HepG2 (cell line): ENCODE data around the gene ACADVL. TPM values are rescaled to one million over a fixed set of nuclear protein-coding genes. Genes with fewer than 3 reads are reported as not detected.

Source experiments
- BHLHE40 ChIP-seq: IDR thresholded peaks from 2 replicates; pipeline ENCODE4 v1.6.1; 2011; ENCODE audit warnings: low read length, improper control_type of control experiment
- CTCF ChIP-seq: sonication (generic); formaldehyde crosslinking; IDR thresholded peaks from 2 replicates; pipeline ENCODE4 v1.5.0; 2020; ENCODE audit warnings: mild to moderate bottlenecking, missing genetic modification reagents, moderate library complexity
- HIVEP1 ChIP-seq: sonication (generic); formaldehyde crosslinking; IDR thresholded peaks from 2 replicates; pipeline ENCODE4 v1.4.0; 2020; ENCODE audit warnings: mild to moderate bottlenecking, missing genetic modification reagents
- IRF9 ChIP-seq: sonication (generic); formaldehyde crosslinking; IDR thresholded peaks from 2 replicates; pipeline ENCODE4 v1.8.0; 2022; ENCODE audit warnings: missing genetic modification reagents, mild to moderate bottlenecking, borderline replicate concordance
- KDM2A ChIP-seq: sonication (generic); formaldehyde crosslinking; IDR thresholded peaks from 2 replicates; pipeline ENCODE4 v1.4.0; 2020; ENCODE audit warnings: low read depth, missing genetic modification reagents, borderline replicate concordance
- LCORL ChIP-seq, 2 experiments: fragments of 450-650 bp in 1 of 2; sonication (generic) in 1 of 2; formaldehyde crosslinking in 1 of 2; IDR thresholded peaks; 2 replicates each; pipeline versions ENCODE4 v1.5.0 to v1.6.1; 2017 to 2020; ENCODE audit warnings: antibody characterized with exemption in 1 of 2, missing genetic modification reagents in 1 of 2
- LRRFIP1 ChIP-seq: sonication (generic); formaldehyde crosslinking; conservative IDR thresholded peaks from 2 replicates; pipeline ENCODE4 v1.4.0; 2020; ENCODE audit warnings: missing genetic modification reagents
- POGK ChIP-seq: sonication (generic); formaldehyde crosslinking; conservative IDR thresholded peaks from 2 replicates; pipeline ENCODE4 v1.8.0; 2022; ENCODE audit warnings: mild to moderate bottlenecking, moderate library complexity, missing genetic modification reagents
- SAFB2 ChIP-seq: sonication (generic); formaldehyde crosslinking; IDR thresholded peaks from 2 replicates; pipeline ENCODE4 v1.5.1; 2020; ENCODE audit warnings: missing genetic modification reagents, low read depth, mild to moderate bottlenecking, borderline replicate concordance
- TARDBP ChIP-seq: sonication (generic); formaldehyde crosslinking; IDR thresholded peaks from 2 replicates; pipeline ENCODE4 v1.8.0; 2022; ENCODE audit warnings: mild to moderate bottlenecking, missing genetic modification reagents
- TBL1XR1 ChIP-seq: fragments of 150-350 bp; IDR thresholded peaks from 2 replicates; pipeline ENCODE4 v1.6.1; 2014; ENCODE audit warnings: borderline replicate concordance, low read length; ENCODE audit not compliant: partially characterized antibody
- YY1 ChIP-seq: IDR thresholded peaks from 2 replicates; pipeline ENCODE4 v1.6.1; 2011; ENCODE audit warnings: low read length, low read depth, moderate library complexity, mild to moderate bottlenecking; ENCODE audit not compliant: insufficient read depth, insufficient replicate concordance
- ZNF468 ChIP-seq: sonication (generic); formaldehyde crosslinking; IDR thresholded peaks from 2 replicates; pipeline ENCODE4 v1.8.0; 2022; ENCODE audit warnings: mild to moderate bottlenecking, moderate library complexity, missing genetic modification reagents
- ZNF687 ChIP-seq: sonication (generic); formaldehyde crosslinking; IDR thresholded peaks from 2 replicates; pipeline ENCODE4 v1.5.1; 2020; ENCODE audit warnings: mild to moderate bottlenecking, missing genetic modification reagents, moderate library complexity
- ZNF883 ChIP-seq: sonication (generic); formaldehyde crosslinking; IDR thresholded peaks from 2 replicates; pipeline ENCODE4 v1.5.1; 2020; ENCODE audit warnings: mild to moderate bottlenecking, missing genetic modification reagents; ENCODE audit errors: not compliant biosample characterization
- polyA plus RNA-seq, 8 experiments: library from polyadenylated mRNA; depleted of rRNA in 3 of 8; stranded (reverse) in 7 of 8; unstranded in 1 of 8; fragments of >200 nt; fragmentation: Illumina TruSeq in 4 of 8; extraction: Trizol in 4 of 8; gene quantifications; 2 replicates each; pipeline versions ENCODE4 v1.2.1 to v1.2.3, GENCODE V29; 2011 to 2016; ENCODE audit warnings: low read depth in 4 of 8, missing spikeins in 1 of 8, mixed read lengths in 1 of 8; ENCODE audit not compliant: insufficient read depth in 1 of 8
- total RNA-seq, 5 experiments: library from RNA; depleted of rRNA; stranded (reverse); fragments of >200 nt; fragmentation: Illumina TruSeq; extraction: Trizol; gene quantifications; 2 replicates each; pipeline ENCODE4 v1.2.3, GENCODE V29; 2016; ENCODE audit warnings: low read depth in 1 of 5

ACADVL gene
- total and polyA plus RNA-seq, 2 of the 13 experiments (the other 11 are each of a cell fraction or from before 2014, with no cell fraction given), result 219 to 412 TPM

GRCh38 chr17:7214300-7215135, 5.2 kb upstream of the ACADVL start (continued):
- TF ChIP-seq IRF9 (CRISPR knock-in tag) (no peak), BHLHE40 (peak; percentile 8; the same call in 1 of the 2 replicates), ZNF883 (peak; percentile 35), KDM2A (CRISPR knock-in tag) (peak; percentile 25; the same call in 1 of the 2 replicates), ZNF687 (CRISPR knock-in tag) (peak; percentile 70), SAFB2 (CRISPR knock-in tag) (no peak), ZNF468 (CRISPR knock-in tag) (no peak), CTCF (CRISPR knock-in tag) (peak; percentile 79), TARDBP (CRISPR knock-in tag) (0 out of 2 replicates have a peak, but pooled peaks have one; percentile 39), TBL1XR1 (peak; percentile 74), LCORL (IDR thresholded peaks at IDR 0.05) (no peak), LCORL (CRISPR knock-in tag; IDR thresholded peaks at IDR 0.05) (peak; percentile 68; the same call in 1 of the 2 replicates), YY1 (peak; percentile 51), LRRFIP1 (no peak), POGK (peak; percentile 48; the same call in 1 of the 2 replicates), HIVEP1 (CRISPR knock-in tag) (0 out of 2 replicates have a peak, but pooled peaks have one; percentile 56)
